Measurements from ENCODE around the gene CNTNAP2.

Gene CNTNAP2

DNA sequence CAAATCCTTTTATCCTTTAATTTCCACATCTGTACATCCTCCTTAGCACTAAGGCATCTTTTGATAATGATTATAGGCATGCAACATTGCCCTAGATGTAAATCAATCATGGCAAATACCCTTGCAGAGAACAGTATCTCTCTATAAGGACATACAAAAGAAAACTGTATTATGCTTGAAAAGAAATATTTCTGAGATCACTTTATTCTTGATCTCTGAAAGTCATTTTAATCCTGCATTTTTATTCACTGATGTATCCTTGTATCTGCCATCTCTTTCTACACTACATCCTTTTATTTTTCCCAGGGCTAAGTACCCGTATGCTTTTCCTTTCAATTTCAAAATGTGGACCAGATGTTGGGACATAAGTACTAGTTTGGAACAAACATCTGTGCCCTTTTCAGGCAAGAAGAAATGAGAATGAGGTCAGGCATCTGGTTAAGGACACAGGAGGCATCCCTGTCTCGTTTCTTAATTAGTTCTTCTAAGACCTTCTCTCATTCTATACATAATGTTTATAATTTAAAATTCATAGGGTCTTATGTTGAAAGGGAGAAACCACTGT is 338.6 kb downstream of the CNTNAP2 start:
- Mint-ChIP-seq H3K9me3 (peaks cover 1 to 6% of the 10 kb centered on the region in 2 donors), H3K27me3 (no peaks in the 10 kb centered on the region), H3K4me3 (no peak overlapping the region), H3K27ac (no peak overlapping the region), H3K36me3 (no peaks in the 10 kb centered on the region), H3K4me1 (no peaks in the 10 kb centered on the region)
- ATAC-seq (replicated peaks) (no peak), DNase-seq (no peak)

DNA sequence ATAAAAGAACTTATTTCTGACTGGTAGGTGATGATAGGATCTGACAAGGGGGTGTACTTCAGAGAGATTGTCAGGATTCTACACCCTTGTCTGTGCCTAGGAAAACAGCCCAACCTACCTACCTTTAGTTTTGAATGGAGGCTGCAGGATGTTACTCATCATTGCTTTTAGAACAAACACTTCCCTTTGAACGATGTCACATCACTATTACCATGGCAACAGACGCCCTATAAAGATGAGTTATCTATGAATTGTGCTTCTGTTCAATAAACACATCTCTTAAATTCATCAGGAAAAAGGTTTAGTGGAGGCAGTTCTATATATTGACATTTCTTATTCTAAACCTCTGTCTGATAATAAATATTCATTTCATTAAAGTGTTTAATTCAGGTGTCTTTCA is 362.4 kb downstream of the CNTNAP2 start:
- Mint-ChIP-seq H3K27ac (no peak overlapping the region), H3K4me1 (no peaks in the 10 kb centered on the region), H3K36me3 (no peaks in the 10 kb centered on the region), H3K9me3 (peaks cover 0 to 8% of the 10 kb centered on the region in 2 donors), H3K27me3 (no peaks in the 10 kb centered on the region), H3K4me3 (no peak overlapping the region)
- DNase-seq, result no peak
- ATAC-seq (replicated peaks), result no peak

DNA sequence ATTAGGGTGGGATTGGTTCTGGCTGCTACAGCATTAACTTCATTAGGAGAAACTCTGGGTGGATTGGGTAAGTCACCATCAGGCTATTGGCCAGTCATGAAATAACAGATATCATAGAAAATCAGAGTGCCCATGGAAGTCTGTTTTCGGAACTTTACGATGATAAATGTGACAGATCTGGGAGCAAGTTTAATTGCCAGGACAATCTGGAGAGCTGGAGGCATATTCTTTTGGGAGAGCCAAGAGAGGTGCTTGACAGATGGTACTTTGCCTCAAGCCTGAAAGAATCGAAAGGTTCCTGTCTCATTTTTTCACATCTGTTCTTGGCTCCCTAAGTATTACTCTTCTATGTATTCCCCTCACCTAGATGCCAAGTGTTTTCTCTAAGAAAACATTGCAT is 369.9 kb downstream of the CNTNAP2 start:
- H3K9me3 Mint-ChIP-seq, result peaks cover 4 to 5% of the 10 kb centered on the region in 2 donors
- H3K27ac Mint-ChIP-seq, result no peak overlapping the region
- H3K4me3 Mint-ChIP-seq, result no peak overlapping the region
- no peak for ATAC-seq (replicated peaks)
- H3K4me1 Mint-ChIP-seq, result no peaks in the 10 kb centered on the region
- DNase-seq, result no peak
- H3K27me3 Mint-ChIP-seq, result no peaks in the 10 kb centered on the region
- H3K36me3 Mint-ChIP-seq, result no peaks in the 10 kb centered on the region

DNA sequence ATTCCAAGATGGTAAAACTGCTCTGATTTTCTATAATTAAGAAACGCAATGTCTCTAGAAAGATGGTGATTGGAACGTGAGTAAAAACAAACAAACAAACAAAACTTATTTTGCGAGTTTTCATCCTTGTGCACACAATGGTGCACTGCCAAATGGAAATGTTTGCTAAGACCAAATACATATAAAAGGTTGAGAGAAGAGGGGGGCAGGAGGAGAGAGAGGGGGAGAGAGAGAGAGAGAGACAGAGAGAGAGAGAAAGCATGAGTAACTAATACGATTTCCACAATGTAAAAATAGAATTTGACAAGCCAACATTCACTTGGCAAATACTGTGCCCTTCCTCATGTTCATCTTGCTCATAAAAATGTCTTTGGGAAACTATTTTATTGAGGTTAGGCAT is 375.4 kb downstream of the CNTNAP2 start:
- Mint-ChIP-seq H3K36me3 (no peaks in the 10 kb centered on the region), H3K4me1 (no peaks in the 10 kb centered on the region)
- ATAC-seq (replicated peaks), result no peak

DNA sequence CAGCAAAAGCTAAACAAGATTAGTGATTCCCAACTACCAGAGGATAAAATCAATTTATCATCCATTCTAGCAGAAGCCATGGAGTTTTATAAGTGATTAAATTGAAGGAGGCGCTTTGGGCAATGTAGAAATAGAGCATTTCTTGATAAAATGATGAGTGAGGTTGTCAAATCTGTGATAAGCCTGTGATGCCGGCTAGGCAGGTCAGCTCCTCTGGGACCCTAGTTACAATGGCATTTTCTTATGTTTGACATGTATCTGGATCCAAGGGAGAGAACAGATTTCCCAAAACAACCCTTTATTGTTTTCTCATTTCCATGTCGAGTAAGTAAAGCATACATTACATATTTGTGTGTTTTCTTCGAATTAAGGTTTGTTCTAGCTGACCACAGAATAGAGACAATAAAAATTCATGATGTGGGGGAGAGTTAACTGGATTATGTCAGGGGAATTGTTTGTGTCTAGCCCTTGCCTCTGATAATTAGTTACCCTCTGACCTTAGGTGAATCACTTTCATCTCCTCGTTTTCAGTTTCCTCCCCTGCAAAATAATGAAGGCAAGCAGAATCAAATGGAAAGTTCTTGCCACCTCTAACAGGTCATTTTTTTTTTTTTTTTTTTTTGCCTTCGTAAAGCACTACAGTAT is 378.5 kb downstream of the CNTNAP2 start:
- H3K36me3 Mint-ChIP-seq, result no peaks in the 10 kb centered on the region
- peaks cover 3 to 6% of the 10 kb centered on the region in 2 donors for H3K9me3 Mint-ChIP-seq
- DNase-seq, result no peak
- no peak overlapping the region for H3K27ac Mint-ChIP-seq
- no peak for ATAC-seq (replicated peaks)
- no peaks in the 10 kb centered on the region for H3K27me3 Mint-ChIP-seq
- no peaks in the 10 kb centered on the region for H3K4me1 Mint-ChIP-seq
- no peak overlapping the region for H3K4me3 Mint-ChIP-seq

More for the DNA sequence above, 375.4 kb downstream of the CNTNAP2 start:
- DNase-seq, result no peak
- H3K27me3 Mint-ChIP-seq, result no peaks in the 10 kb centered on the region
- H3K27ac Mint-ChIP-seq, result no peak overlapping the region
- H3K9me3 Mint-ChIP-seq, result peaks cover 6 to 9% of the 10 kb centered on the region in 2 donors
- H3K4me3 Mint-ChIP-seq, result no peak overlapping the region

DNA sequence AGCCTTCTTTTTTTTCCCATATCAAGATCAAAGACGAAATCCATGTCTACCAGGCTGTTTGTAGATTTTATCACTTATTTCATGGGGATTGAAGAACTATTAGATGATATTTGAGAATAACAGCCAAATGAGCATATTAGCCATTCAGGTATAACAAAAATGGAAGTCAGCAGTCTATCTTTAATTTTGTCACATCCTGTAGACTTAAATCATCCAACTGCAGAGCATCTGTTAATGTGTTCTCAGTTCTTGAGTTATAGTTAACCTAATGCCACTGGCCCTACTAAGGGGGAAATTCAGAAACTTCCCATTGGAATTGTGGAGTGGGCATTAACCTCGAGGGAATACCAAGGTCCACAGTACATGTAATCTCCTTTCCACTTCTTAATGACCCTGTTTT is 380.1 kb downstream of the CNTNAP2 start:
- Mint-ChIP-seq H3K27ac (no peak overlapping the region), H3K9me3 (peaks cover 3 to 6% of the 10 kb centered on the region in 2 donors), H3K4me1 (no peaks in the 10 kb centered on the region), H3K27me3 (no peaks in the 10 kb centered on the region), H3K36me3 (no peaks in the 10 kb centered on the region), H3K4me3 (no peak overlapping the region)
- no peak for ATAC-seq (replicated peaks)
- no peak for DNase-seq

DNA sequence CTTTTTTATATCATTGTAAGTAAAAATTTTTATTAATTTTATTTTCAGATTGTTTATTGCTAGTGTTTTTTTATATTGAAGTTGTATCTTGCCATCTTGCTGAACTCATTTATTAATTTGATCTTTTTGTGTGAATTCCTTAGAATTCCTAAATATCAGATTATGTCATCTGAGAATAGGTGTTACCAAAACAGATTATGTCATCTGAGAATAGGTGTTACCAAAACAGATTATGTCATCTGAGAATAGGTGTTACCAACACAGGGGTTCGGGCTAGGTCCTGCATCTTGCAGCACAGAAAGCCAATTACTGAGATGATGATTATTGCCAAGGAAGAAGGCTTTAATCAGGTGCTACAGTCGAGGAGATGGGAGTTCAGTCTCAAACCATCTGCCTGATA is 383.4 kb downstream of the CNTNAP2 start:
- ATAC-seq (replicated peaks), result no peak

DNA sequence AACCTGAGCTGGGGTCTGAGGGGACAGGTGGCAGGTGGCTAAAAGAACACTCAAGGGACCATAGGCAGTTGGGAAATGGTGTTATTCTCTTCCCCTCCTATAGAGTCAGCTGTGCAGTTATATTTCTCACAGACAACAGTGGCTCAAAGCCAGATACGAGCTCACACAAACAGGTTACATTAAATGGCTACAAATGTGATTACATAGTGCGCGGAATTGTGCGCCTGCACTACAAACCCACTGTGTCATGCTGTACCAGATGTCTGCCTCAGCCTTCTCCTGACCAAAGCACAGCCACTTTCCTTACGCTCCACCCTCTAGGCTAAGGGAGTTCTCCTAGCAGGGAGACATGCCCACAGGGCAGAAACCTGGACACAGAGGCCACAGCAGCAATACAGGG is 387.2 kb downstream of the CNTNAP2 start:
- no peak for ATAC-seq (replicated peaks)
- Mint-ChIP-seq H3K4me3 (no peak overlapping the region), H3K36me3 (no peaks in the 10 kb centered on the region), H3K27ac (no peak overlapping the region), H3K27me3 (no peaks in the 10 kb centered on the region), H3K9me3 (peaks cover 8% of the 10 kb centered on the region in 2 donors), H3K4me1 (no peaks in the 10 kb centered on the region)
- no peak for DNase-seq

More for the DNA sequence above, 383.4 kb downstream of the CNTNAP2 start:
- peaks cover 3 to 6% of the 10 kb centered on the region in 2 donors for H3K9me3 Mint-ChIP-seq
- H3K27me3 Mint-ChIP-seq, result no peaks in the 10 kb centered on the region
- H3K4me1 Mint-ChIP-seq, result no peaks in the 10 kb centered on the region
- no peaks in the 10 kb centered on the region for H3K36me3 Mint-ChIP-seq
- DNase-seq, result no peak
- no peak overlapping the region for H3K4me3 Mint-ChIP-seq
- H3K27ac Mint-ChIP-seq, result no peak overlapping the region

DNA sequence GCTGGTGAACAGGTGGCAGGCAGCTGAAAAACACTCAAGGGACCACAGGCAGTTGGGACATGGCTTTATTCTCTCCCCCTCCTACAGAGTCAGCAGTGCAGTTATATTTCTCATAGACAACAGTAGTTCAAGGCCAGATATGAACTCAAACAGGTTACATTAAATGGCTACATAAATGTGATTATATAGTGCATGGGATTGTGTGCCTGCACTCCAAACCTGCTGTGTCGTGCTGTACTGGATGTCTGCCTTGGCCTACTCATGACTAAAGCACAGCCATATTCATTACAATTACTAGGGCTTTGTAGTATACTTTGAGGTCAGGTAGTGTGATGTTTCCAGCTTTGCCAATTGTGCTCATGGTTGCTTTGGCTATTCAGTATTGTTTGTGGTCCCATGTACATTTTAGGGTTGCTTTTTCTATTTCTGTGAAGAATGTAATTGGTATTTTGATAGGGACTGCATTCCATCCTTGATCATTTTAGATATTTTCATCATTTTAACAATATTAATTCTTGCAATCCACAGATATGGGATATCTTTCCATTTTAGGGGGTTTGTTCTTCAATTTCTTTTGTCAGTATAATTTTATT is 393.6 kb downstream of the CNTNAP2 start:
- DNase-seq (no peak), ATAC-seq (replicated peaks) (no peak)
- Mint-ChIP-seq H3K9me3 (peaks cover 33 to 35% of the 10 kb centered on the region in 2 donors), H3K4me1 (no peaks in the 10 kb centered on the region), H3K27ac (no peak overlapping the region), H3K4me3 (no peak overlapping the region), H3K27me3 (no peaks in the 10 kb centered on the region), H3K36me3 (no peaks in the 10 kb centered on the region)

DNA sequence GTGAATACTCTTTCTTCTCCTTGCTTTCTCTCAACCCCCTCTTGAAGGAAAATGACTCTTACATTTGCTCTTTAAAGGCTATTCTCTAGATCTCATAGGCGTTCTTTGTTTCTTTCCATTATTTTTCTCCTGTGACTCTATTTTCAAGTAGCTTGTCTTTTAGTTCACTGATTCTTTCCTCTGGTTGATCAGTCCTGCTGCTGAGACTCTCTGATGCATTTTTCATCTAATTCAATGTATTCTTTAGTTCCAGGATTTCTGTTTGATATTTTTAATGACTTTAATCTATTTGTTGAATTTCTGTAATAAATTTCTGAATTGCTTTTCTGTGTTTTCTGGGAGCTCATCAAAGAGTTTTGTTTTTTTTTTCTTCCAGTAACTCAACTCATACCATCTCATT is 397.7 kb downstream of the CNTNAP2 start:
- no peaks in the 10 kb centered on the region for H3K27me3 Mint-ChIP-seq
- peaks cover 23 to 24% of the 10 kb centered on the region in 2 donors for H3K9me3 Mint-ChIP-seq
- H3K4me3 Mint-ChIP-seq, result no peak overlapping the region
- H3K4me1 Mint-ChIP-seq, result no peaks in the 10 kb centered on the region
- no peaks in the 10 kb centered on the region for H3K36me3 Mint-ChIP-seq
- H3K27ac Mint-ChIP-seq, result no peak overlapping the region
- DNase-seq (no peak), ATAC-seq (replicated peaks) (no peak)

DNA sequence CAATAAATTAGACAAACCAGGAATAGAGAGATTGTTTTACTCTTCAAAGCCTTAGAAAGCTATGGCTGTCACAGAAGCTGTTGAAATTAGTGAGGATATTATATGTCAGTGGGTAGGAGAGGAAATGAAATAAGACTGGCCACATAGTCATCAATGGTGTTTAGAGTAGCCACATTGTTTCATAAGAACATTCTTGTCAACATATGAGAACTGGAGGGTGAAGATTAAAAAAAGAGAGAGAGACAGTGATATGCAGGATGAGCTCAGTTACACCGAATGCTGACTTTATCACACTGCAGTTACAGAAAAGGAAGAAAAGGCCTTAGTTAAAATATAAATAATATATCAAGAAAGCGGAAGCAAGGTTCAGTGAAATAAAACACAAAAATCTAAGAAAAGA is 412.0 kb downstream of the CNTNAP2 start:
- DNase-seq (no peak), ATAC-seq (replicated peaks) (peak in 1 of 2 donors; percentile 33)
- no peaks in the 10 kb centered on the region for H3K27me3 Mint-ChIP-seq
- no peak overlapping the region for H3K4me3 Mint-ChIP-seq
- peaks cover 0 to 1% of the 10 kb centered on the region in 2 donors for H3K9me3 Mint-ChIP-seq
- H3K4me1 Mint-ChIP-seq, result peaks cover 0 to 23% of the 10 kb centered on the region in 2 donors
- H3K27ac Mint-ChIP-seq, result no peak overlapping the region
- H3K36me3 Mint-ChIP-seq, result no peaks in the 10 kb centered on the region

DNA sequence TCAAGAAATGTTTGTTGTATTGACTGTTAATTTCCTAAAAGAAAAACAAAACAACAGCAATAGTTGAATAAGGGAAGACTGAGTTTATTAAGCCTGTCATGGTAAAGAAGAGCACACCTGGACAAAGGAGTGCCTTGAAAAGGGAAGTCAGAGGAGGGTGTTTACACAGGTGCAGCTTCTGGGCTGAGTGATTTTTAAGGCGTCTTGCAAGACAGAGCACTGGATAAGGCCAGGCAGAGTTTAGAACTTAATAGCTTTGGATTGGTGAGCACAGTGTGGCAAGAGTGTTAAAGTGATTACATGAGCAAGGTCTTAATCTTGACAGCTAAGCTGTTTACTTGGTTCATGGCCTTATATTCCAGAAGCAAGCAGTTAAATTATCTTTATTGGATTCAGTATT is 423.2 kb downstream of the CNTNAP2 start:
- Mint-ChIP-seq H3K27ac (no peak overlapping the region), H3K36me3 (no peaks in the 10 kb centered on the region)

DNA sequence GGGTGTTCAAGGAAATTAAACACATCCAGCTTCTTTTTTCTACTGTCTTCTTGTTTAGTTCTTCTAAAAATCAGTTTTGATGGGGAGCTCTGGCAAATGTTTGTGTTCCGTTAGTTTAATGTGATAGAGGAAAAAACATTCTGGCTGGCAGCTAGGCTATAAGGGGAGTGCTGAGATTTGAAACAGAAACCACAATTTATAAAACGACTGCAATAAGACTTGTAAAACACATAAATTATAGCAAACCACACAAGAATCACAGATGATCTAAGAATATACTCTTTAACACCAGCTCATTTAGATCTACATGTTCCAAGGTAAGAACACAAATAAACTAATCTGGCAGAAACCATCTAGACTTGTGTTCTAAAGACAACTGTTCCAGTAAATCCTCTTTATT is 425.5 kb downstream of the CNTNAP2 start:
- Mint-ChIP-seq H3K27me3 (no peaks in the 10 kb centered on the region), H3K4me1 (no peaks in the 10 kb centered on the region), H3K27ac (no peak overlapping the region), H3K36me3 (no peaks in the 10 kb centered on the region), H3K4me3 (no peak overlapping the region), H3K9me3 (peaks cover 0 to 5% of the 10 kb centered on the region in 2 donors)
- ATAC-seq (replicated peaks) (no peak), DNase-seq (no peak)

More for the DNA sequence above, 423.2 kb downstream of the CNTNAP2 start:
- ATAC-seq (replicated peaks), result no peak
- Mint-ChIP-seq H3K27me3 (no peaks in the 10 kb centered on the region), H3K9me3 (peaks cover 0 to 1% of the 10 kb centered on the region in 2 donors), H3K4me1 (no peaks in the 10 kb centered on the region), H3K4me3 (no peak overlapping the region)
- no peak for DNase-seq

DNA sequence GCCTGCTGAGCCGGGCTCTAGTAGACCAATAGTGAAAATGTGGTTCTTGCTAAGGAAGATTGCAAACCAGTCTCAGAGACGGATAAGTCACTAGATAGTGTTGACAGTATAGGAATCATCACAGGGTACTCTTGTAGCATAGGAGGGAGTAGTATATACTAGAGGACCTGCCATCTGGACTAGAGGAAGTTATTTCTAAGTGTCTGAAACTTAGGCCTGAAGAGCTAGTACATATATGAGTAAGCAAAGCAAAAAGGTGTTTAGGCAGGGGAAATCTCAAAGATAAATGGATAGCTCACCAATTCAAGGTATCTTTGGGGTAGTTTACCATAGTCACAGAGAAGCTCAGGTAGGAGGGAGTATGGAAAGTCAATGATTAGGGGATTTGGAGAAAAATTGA is 428.1 kb downstream of the CNTNAP2 start:
- Mint-ChIP-seq H3K9me3 (peaks cover 0 to 6% of the 10 kb centered on the region in 2 donors), H3K4me3 (no peak overlapping the region)
- peak in 1 of 2 donors; percentile 53 for ATAC-seq (replicated peaks)

DNA sequence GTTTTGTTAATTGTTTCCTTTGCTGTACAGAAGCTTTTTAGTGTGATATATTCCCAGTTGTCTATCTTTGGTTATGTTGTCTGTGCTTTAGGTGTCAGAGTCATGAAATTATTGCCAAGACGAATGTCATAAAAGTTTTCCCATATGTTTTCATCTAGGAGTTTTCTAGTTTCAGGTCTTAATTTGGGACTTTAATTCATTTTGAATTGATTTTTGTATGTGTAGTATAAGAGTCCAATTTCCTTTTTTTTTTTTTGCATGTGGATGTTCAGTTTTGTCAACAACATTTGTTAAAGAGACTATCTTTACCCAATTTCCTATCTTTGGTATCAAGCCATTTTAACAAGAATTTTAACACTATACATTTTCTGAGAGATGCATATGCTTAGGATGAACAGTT is 432.2 kb downstream of the CNTNAP2 start:
- Mint-ChIP-seq H3K27ac (no peak overlapping the region), H3K4me1 (no peaks in the 10 kb centered on the region), H3K4me3 (no peak overlapping the region), H3K9me3 (peaks cover 7 to 12% of the 10 kb centered on the region in 2 donors), H3K36me3 (no peaks in the 10 kb centered on the region), H3K27me3 (no peaks in the 10 kb centered on the region)
- ATAC-seq (replicated peaks) (no peak), DNase-seq (no peak)

More for the DNA sequence above, 428.1 kb downstream of the CNTNAP2 start:
- no peak for DNase-seq
- Mint-ChIP-seq H3K27ac (no peak overlapping the region), H3K27me3 (no peaks in the 10 kb centered on the region), H3K4me1 (no peaks in the 10 kb centered on the region), H3K36me3 (no peaks in the 10 kb centered on the region)

Measured in stimulated activated naive B cell treated with anti-CD40 and anti-IgM and Interleukin-4, amounts not matched to agents 10 μg/mL and 1 μg/mL and 100 μg/mL, for 72 hours (primary cell).